Smooth muscle cell (in vitro differentiated cells): ENCODE results near the gene CCDC57. TPM values are rescaled to one million over a fixed set of nuclear protein-coding genes. Genes with fewer than 3 reads are reported as not detected.

ENCODE experiments used
- DNase-seq: peaks from one replicate; lab custom pipeline; 2025; ENCODE audit not compliant: unreplicated experiment; lab: John Stamatoyannopoulos, UW
- H2AFZ ChIP-seq: fragments of 200-600 bp; sonication (generic); 2 replicates; pipeline ENCODE4 v1.6.0; 2016; ENCODE audit warnings: antibody characterized with exemption, low read depth, mild to moderate bottlenecking
- H3F3A ChIP-seq: fragments of 200-600 bp; sonication (generic); 2 replicates; pipeline ENCODE4 v1.6.0; 2017; ENCODE audit warnings: antibody characterized with exemption, low read depth
- H3K27ac ChIP-seq: fragments of 200-600 bp; sonication (generic); 2 replicates; pipeline ENCODE4 v1.5.1; 2016; ENCODE audit warnings: low read depth, mild to moderate bottlenecking
- H3K27me3 ChIP-seq: fragments of 200-600 bp; sonication (generic); 2 replicates; pipeline ENCODE4 v1.6.1; 2016; ENCODE audit warnings: low read depth, mild to moderate bottlenecking
- H3K36me3 ChIP-seq: fragments of 200-600 bp; sonication (generic); 2 replicates; pipeline ENCODE4 v1.5.1; 2016; ENCODE audit warnings: low read depth
- H3K4me1 ChIP-seq: fragments of 200-600 bp; sonication (generic); 2 replicates; pipeline ENCODE4 v1.5.1; 2016; ENCODE audit warnings: low read depth
- H3K4me2 ChIP-seq: fragments of 200-600 bp; sonication (generic); 2 replicates; pipeline ENCODE4 v1.6.0; 2016; ENCODE audit warnings: mild to moderate bottlenecking
- H3K4me3 ChIP-seq: fragments of 200-600 bp; sonication (generic); 2 replicates; pipeline ENCODE4 v1.5.1; 2016; ENCODE audit warnings: mild to moderate bottlenecking
- H3K79me2 ChIP-seq: fragments of 200-600 bp; sonication (generic); 2 replicates; pipeline ENCODE4 v1.6.0; 2016; ENCODE audit warnings: low read depth, mild to moderate bottlenecking
- H3K9ac ChIP-seq: fragments of 200-600 bp; sonication (generic); 2 replicates; pipeline ENCODE4 v1.6.0; 2016; ENCODE audit warnings: low read depth
- H3K9me3 ChIP-seq: fragments of 200-600 bp; sonication (generic); replicated peaks from 2 replicates; pipeline ENCODE4 v1.5.1; 2016; ENCODE audit warnings: low read depth
- H4K20me1 ChIP-seq: fragments of 200-600 bp; sonication (generic); 2 replicates; pipeline ENCODE4 v1.6.0; 2016; ENCODE audit warnings: low read depth
- WGBS: methylation state at CpG from one replicate; pipeline ENCODE4 v1.1.7; 2016; ENCODE audit warnings: low lambda C conversion rate; 5-methylcytosine and 5-hydroxymethylcytosine counted together
- polyA plus RNA-seq: library from polyadenylated mRNA; unstranded; fragments of >200 nt; fragmentation: Nextera tagmentation; extraction: Ambion mirVana; gene quantifications from 2 replicates; pipeline ENCODE4 v1.2.1, GENCODE V29; 2016
- total RNA-seq: library from RNA; depleted of rRNA; stranded (reverse); fragments of >200 nt; gene quantifications from 2 replicates; pipeline ENCODE4 v1.2.3, GENCODE V29; 2014
- TF ChIP-seq, protein P1 (sequence below): fragments of 200-600 bp; sonication (generic); IDR thresholded peaks from 2 replicates; pipeline ENCODE4 v1.5.1; 2017; ENCODE audit warnings: borderline replicate concordance, mild to moderate bottlenecking, antibody characterized with exemption; ENCODE audit not compliant: insufficient read depth, poor library complexity, severe bottlenecking

CCDC57 gene
- total and polyA plus RNA-seq, 2 experiments from 2014 or later, result 18.3 to 23.1 TPM

DNA sequence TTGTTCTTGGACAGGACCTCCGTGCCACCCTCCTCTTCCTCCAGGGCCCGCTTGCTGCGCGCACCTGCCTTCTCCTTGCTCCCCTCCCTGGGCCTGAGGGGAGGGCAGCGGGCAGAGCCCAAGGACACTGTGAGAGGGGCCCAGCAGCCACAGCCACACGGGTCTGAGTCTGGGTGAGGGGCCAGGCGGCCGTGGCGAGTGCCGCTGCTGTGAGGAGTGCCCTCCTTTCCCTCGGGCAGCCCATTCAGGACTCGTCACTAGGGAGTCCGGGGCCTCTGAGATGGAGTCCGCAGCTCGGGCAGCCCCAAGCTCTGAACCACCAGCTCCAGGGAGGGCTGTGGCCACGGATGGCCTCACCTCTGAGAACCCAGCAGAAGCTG, 152.7 kb downstream of the CCDC57 start:
- 97% methylated on average over 16 of the region's 16 CpGs for WGBS
- Histone ChIP-seq H3K27ac (no peak overlapping the region), H3K79me2 (peaks cover 5% of the 10 kb centered on the region), H3K4me2 (no peak overlapping the region), H4K20me1 (no peaks in the 10 kb centered on the region), H3K9ac (no peak overlapping the region), H3K36me3 (no peaks in the 10 kb centered on the region), H3K4me1 (peaks cover 5% of the 10 kb centered on the region), H3K4me3 (no peak overlapping the region), H3F3A (no peaks in the 10 kb centered on the region), H3K9me3 (no peaks in the 10 kb centered on the region), H3K27me3 (no peaks in the 10 kb centered on the region), H2AFZ (no peak overlapping the region)
- no peak for DNase-seq
- TF ChIP-seq, protein P1, sequence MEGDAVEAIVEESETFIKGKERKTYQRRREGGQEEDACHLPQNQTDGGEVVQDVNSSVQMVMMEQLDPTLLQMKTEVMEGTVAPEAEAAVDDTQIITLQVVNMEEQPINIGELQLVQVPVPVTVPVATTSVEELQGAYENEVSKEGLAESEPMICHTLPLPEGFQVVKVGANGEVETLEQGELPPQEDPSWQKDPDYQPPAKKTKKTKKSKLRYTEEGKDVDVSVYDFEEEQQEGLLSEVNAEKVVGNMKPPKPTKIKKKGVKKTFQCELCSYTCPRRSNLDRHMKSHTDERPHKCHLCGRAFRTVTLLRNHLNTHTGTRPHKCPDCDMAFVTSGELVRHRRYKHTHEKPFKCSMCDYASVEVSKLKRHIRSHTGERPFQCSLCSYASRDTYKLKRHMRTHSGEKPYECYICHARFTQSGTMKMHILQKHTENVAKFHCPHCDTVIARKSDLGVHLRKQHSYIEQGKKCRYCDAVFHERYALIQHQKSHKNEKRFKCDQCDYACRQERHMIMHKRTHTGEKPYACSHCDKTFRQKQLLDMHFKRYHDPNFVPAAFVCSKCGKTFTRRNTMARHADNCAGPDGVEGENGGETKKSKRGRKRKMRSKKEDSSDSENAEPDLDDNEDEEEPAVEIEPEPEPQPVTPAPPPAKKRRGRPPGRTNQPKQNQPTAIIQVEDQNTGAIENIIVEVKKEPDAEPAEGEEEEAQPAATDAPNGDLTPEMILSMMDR, result no peak

DNA sequence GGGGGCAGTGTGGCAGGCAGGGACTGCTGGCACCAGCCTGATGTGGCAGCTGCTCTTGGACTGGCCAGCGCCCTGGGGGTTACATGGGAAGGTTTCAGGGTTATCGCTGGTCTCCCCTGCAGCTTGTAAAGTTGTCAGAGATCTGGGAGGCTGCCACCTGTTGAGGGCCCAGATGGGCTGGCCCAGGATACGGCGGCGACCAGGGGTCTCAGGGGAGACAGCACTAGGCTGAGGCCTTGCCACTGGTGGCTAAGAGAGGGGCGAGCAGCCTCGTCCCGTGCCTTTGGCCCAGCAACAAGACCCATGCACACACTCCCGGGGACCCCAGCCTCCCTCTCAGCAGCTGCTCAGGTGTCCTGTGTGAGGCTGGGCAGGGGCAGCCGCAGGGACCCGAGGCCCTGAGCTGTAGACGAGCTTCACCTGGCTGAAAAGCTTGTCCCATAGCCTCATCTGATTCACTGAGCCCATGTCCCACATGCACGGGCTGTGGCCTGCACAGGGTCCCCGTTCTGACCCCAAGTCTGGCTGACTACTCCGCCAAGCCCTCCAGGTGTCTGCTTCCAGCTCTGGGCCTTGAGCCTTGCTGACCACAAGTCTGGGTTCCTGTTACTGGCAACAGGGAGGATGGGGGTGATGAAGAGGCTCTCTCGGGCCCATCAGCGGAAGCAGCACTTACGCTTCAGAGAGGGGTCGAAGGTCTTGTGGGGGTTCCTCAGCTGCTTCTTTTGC, 153.2 kb downstream of the CCDC57 start:
- no peak overlapping the region for H3K9ac ChIP-seq
- no peaks in the 10 kb centered on the region for H3K4me1 ChIP-seq
- H3K36me3 ChIP-seq, result no peaks in the 10 kb centered on the region
- no peak overlapping the region for H3K27ac ChIP-seq
- no peaks in the 10 kb centered on the region for H3K27me3 ChIP-seq
- 93% methylated on average over 19 of the region's 19 CpGs for WGBS
- TF ChIP-seq, protein P1, result no peak
- H3K9me3 ChIP-seq, result no peaks in the 10 kb centered on the region
- H3F3A ChIP-seq, result no peaks in the 10 kb centered on the region
- no peak overlapping the region for H2AFZ ChIP-seq
- H3K4me3 ChIP-seq, result no peak overlapping the region
- no peaks in the 10 kb centered on the region for H4K20me1 ChIP-seq
- no peak overlapping the region for H3K4me2 ChIP-seq
- peaks cover 5% of the 10 kb centered on the region for H3K79me2 ChIP-seq
- DNase-seq, result no peak

DNA sequence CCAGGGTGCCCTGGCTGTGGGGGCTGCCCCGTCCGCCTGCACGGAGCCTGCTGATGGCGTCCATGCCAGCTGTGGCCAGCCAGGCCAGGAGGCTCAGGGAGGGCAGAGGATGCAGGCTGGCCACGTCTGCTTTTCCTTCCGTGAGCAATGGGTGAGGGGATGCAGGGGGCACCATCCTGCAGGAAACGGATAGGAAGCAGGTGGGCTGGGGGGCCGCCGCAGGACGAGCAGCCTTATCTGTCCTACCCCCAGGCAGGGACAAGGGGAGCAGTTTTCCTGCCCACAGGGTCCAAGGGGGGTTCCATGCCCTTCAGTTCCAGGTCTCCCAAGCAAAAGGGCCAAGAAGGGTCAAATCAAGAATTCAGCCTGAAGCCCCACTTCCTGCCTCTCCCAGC, 153.8 kb downstream of the CCDC57 start:
- WGBS, result 92% methylated on average over 9 of the region's 10 CpGs
- peaks cover under 1% of the 10 kb centered on the region for H3K79me2 ChIP-seq
- H4K20me1 ChIP-seq, result no peaks in the 10 kb centered on the region
- DNase-seq, result no peak
- H3K27me3 ChIP-seq, result no peaks in the 10 kb centered on the region
- H3K36me3 ChIP-seq, result no peaks in the 10 kb centered on the region
- H3K9me3 ChIP-seq, result no peaks in the 10 kb centered on the region
- no peak overlapping the region for H3K4me2 ChIP-seq
- H3K27ac ChIP-seq, result no peak overlapping the region
- H3K4me3 ChIP-seq, result no peak overlapping the region
- no peak overlapping the region for H3K9ac ChIP-seq
- H3K4me1 ChIP-seq, result no peaks in the 10 kb centered on the region
- H3F3A ChIP-seq, result no peaks in the 10 kb centered on the region
- H2AFZ ChIP-seq, result no peak overlapping the region
- TF ChIP-seq, protein P1, result no peak
